ENCODE data around the gene EPB41L5.

DNA sequence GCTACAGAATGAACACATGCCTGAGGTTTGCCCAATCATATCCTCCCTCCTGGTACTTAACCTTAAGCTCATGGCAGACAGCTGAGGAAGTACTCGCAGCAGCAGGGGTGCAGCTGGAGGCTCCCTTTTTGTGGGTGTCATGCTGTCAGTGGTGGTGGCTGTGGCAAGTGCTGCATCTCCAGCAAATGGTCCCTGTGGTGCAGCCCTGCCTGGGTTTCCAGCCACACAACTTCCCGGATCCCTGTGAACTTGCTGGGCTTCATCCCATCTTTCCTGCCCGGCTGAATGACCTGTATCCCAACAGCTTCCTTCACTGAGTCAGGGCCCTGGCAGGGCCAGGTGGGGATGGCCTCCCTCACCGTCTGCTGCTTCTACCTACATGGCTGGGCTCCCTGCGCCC lies 205.3 kb downstream of the EPB41L5 start:
- TF ChIP-seq POLR2A (IDR thresholded peaks at IDR 0.05; ENCODE audit: low read length) = no peak
- no peak for TF ChIP-seq GATA1 (IDR thresholded peaks at IDR 0.05; ENCODE audit: low read depth, low read length)

Measured in erythroblast (primary cell).